Nephron (organoid): ENCODE data around the gene PSMA6.

ENCODE experiments used
- H3K27ac Mint-ChIP-seq, 3 experiments: 2 replicates each; pipeline ENCODE4 v1.8.0; 2020; ENCODE audit warnings: mixed read lengths in 3 of 3, mild to moderate bottlenecking in 2 of 3, moderate library complexity in 1 of 3
- H3K27me3 Mint-ChIP-seq: 2 replicates; pipeline ENCODE4 v1.8.0; 2021; ENCODE audit warnings: low read depth, mild to moderate bottlenecking, moderate library complexity, mixed read lengths
- H3K36me3 Mint-ChIP-seq: 2 replicates; pipeline ENCODE4 v1.8.0; 2020; ENCODE audit warnings: low read depth, mixed read lengths
- H3K4me1 Mint-ChIP-seq: 2 replicates; pipeline ENCODE4 v1.8.0; 2020; ENCODE audit warnings: mixed read lengths
- H3K4me3 Mint-ChIP-seq, 3 experiments: 2 replicates each; pipeline ENCODE4 v1.8.0; 2020; ENCODE audit warnings: mild to moderate bottlenecking in 3 of 3, mixed read lengths in 3 of 3, moderate library complexity in 2 of 3
- H3K9me3 Mint-ChIP-seq: 2 replicates; pipeline ENCODE4 v1.8.0; 2020; ENCODE audit warnings: mixed read lengths
- TF ChIP-seq, protein P1 (sequence below), 3 experiments: fragments of 200-600 bp; sonication (generic); IDR thresholded peaks; one replicate each; pipeline ENCODE4 v1.5.0; 2021; ENCODE audit warnings: antibody characterized with exemption in 3 of 3; ENCODE audit not compliant: unreplicated experiment in 3 of 3

PSMA6 gene

GRCh38 chr14:35292051-35292769 is at the start of gene PSMA6:
Gene PSMA6 (plus strand): TSS chr14:35292382. CDS start chr14:35292477, 95 bp downstream.
- TF ChIP-seq, protein P1, sequence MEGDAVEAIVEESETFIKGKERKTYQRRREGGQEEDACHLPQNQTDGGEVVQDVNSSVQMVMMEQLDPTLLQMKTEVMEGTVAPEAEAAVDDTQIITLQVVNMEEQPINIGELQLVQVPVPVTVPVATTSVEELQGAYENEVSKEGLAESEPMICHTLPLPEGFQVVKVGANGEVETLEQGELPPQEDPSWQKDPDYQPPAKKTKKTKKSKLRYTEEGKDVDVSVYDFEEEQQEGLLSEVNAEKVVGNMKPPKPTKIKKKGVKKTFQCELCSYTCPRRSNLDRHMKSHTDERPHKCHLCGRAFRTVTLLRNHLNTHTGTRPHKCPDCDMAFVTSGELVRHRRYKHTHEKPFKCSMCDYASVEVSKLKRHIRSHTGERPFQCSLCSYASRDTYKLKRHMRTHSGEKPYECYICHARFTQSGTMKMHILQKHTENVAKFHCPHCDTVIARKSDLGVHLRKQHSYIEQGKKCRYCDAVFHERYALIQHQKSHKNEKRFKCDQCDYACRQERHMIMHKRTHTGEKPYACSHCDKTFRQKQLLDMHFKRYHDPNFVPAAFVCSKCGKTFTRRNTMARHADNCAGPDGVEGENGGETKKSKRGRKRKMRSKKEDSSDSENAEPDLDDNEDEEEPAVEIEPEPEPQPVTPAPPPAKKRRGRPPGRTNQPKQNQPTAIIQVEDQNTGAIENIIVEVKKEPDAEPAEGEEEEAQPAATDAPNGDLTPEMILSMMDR (IDR thresholded peaks at IDR 0.05; ENCODE audit: unreplicated experiment in 3 of 3): no peak
- H3K9me3 Mint-ChIP-seq: no peaks in the 10 kb centered on the region
- H3K27ac Mint-ChIP-seq: peak within 1 kb of the TSS; percentile 97 to 98 (median 98)
- no peaks in the 10 kb centered on the region for H3K27me3 Mint-ChIP-seq
- H3K4me1 Mint-ChIP-seq: peaks cover 36% of the 10 kb centered on the region
- peak within 1 kb of the TSS; percentile 99 for H3K4me3 Mint-ChIP-seq
- H3K36me3 Mint-ChIP-seq: peaks cover 3% of the 10 kb centered on the region

DNA sequence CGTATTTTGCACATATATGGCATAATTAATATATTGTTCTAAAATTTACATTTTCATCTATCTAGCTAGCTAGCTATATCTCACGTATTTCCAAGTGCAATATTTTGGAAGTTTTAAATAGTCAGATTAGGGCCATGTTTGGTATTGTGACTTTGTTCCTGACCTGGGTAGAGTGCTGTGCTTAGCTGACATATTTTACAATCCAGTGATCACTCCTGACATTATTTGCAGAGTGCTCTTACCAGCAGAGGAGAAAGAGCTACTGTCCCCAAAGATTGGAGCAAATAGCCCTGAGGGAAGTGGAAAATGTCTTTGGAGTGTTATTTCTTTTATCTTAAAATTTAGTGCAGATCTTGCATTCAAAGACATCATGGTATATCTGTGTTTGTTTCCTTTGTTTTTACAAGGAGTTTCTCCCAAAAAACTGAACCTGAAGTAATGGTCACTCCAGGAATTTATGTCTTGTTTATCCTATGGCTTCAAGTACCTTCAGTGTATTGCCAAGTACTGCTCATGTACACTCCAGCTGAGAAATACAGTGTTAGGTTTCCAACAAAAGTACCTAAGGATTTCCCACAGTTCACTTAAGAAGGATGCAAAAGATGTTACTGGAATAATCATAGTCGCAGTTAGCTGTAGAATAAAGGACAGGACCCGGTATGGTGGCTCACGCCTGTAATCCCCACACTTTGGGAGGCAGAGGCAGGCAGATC is 49.4 kb upstream of the PSMA6 start:
- H3K9me3 Mint-ChIP-seq: no peaks in the 10 kb centered on the region
- peaks cover 29% of the 10 kb centered on the region for H3K4me1 Mint-ChIP-seq
- H3K27me3 Mint-ChIP-seq: no peaks in the 10 kb centered on the region
- H3K27ac Mint-ChIP-seq: peak overlapping the region in 2 of 3 experiments; percentile 42 to 64
- TF ChIP-seq, protein P1 (IDR thresholded peaks at IDR 0.05; ENCODE audit: unreplicated experiment in 3 of 3): no peak
- no peak overlapping the region for H3K4me3 Mint-ChIP-seq
- no peaks in the 10 kb centered on the region for H3K36me3 Mint-ChIP-seq

- no peaks in the 10 kb centered on the region for H3K9me3 Mint-ChIP-seq
- no peaks in the 10 kb centered on the region for H3K36me3 Mint-ChIP-seq
- H3K4me3 Mint-ChIP-seq: no peak overlapping the region
- peak overlapping the region in 1 of 3 experiments; percentile 48 for H3K27ac Mint-ChIP-seq
- no peaks in the 10 kb centered on the region for H3K27me3 Mint-ChIP-seq
- H3K4me1 Mint-ChIP-seq: peaks cover 41% of the 10 kb centered on the region
- TF ChIP-seq, protein P1 (IDR thresholded peaks at IDR 0.05; ENCODE audit: unreplicated experiment in 3 of 3): no peak
Observed at GRCh38 chr14:35243956-35244355, 48.2 kb upstream of the PSMA6 start.

DNA sequence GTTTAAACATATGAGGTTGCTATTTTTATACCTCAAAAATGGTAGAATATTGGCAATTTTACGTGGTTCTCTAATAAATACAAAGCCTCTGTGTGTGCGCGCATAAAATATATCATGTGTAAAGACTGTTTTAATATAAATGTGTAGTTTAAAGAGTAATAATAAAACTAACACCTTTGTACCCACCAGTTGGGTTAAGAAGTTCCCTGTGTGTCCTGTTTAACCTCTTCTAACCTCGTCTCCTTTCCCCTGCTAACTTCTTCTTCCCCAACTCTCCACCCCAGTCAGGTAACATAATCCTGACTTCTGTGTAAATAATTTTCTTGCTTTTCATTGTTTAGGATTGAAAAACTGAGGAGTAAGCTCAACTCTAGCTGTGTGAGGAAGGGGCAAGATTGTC is 47.6 kb upstream of the PSMA6 start:
- no peak overlapping the region for H3K4me3 Mint-ChIP-seq
- no peaks in the 10 kb centered on the region for H3K36me3 Mint-ChIP-seq
- H3K27me3 Mint-ChIP-seq: no peaks in the 10 kb centered on the region
- H3K4me1 Mint-ChIP-seq: peaks cover 42% of the 10 kb centered on the region
- H3K9me3 Mint-ChIP-seq: no peaks in the 10 kb centered on the region
- TF ChIP-seq, protein P1 (IDR thresholded peaks at IDR 0.05; ENCODE audit: unreplicated experiment in 3 of 3): no peak
- no peak overlapping the region for H3K27ac Mint-ChIP-seq

DNA sequence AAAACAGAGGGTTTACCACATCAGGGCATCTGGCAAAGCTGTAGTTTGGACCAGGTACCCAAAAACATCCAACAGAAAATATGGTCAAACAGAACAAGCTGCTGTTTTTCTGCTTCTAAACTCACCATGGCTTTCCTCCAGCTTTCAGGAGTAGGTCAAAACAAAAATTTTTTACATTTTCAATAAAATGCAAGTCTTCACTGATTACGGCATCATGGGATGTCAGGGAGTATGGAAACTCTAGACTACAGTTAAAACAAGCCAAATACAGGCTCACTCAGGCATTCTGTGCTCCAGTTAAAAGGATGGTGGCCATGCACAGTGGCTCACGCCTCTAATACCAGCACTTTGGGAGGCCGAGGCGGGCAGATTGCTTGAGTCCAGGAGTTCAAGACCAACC is 47.1 kb upstream of the PSMA6 start:
- Mint-ChIP-seq H3K27ac (no peak overlapping the region), H3K4me1 (peaks cover 42% of the 10 kb centered on the region), H3K4me3 (no peak overlapping the region), H3K27me3 (no peaks in the 10 kb centered on the region), H3K36me3 (no peaks in the 10 kb centered on the region), H3K9me3 (no peaks in the 10 kb centered on the region)
- TF ChIP-seq, protein P1 (IDR thresholded peaks at IDR 0.05; ENCODE audit: unreplicated experiment in 3 of 3): no peak
